Head of caudate nucleus (tissue), 42 donors: ENCODE data around the gene MT1X.
A peak's percentile ranks its signal among the peaks of the same experiment; 100 is the strongest.
"Not testable (repeated sequence)": the region's sequence is repeated elsewhere in the genome, so short reads cannot be mapped to it uniquely, and the experiment has no call there.

Experiments used
- DNase-seq, 42 donors: peaks; one replicate each; pipeline versions ENCODE4 v3.0.0 to v3.0.0-alpha.2; 2020 to 2021; ENCODE audit warnings: mixed read lengths in 7 of 42
- intact Hi-C: fragments of 100-400 bp; cut with DNase I; formaldehyde crosslinking; loops from one replicate; pipeline ENCODE4 v1.15.0; 2022

MT1X gene

GRCh38 chr16:56651586-56651985 is 30.7 kb upstream of the MT1X start, which contains the start of gene MT1B:
MT1B (plus strand) TSS chr16:56651886; CDS start chr16:56651954, 68 bp downstream.
- intact Hi-C loops = no loop called here
- DNase-seq = no peak

GRCh38 chr16:56652600-56652999 is 29.7 kb upstream of the MT1X start:
- intact Hi-C loops = no loop called here
- DNase-seq = no peak

- intact Hi-C loops = no loop called here
- DNase-seq = no peak
These were observed 29.1 kb upstream of the MT1X start for GRCh38 chr16:56653218-56653617.

- intact Hi-C loops = no loop called here
- DNase-seq = peak in 40 of 42 donors; percentile 15 to 73 (median 52)
These were observed 24.5 kb upstream of the MT1X start, which contains the start of gene MT1F for GRCh38 chr16:56657555-56658326. MT1F (plus strand) TSS chr16:56657959; CDS start chr16:56658059, 100 bp downstream.

GRCh38 chr16:56658327-56658875 is 23.9 kb upstream of the MT1X start:
- peak in 7 of 42 donors; percentile 11 to 48 (median 24) for DNase-seq
- intact Hi-C loops = no loop called here

GRCh38 chr16:56662357-56663354 is 19.6 kb upstream of the MT1X start:
- DNase-seq = peak in 31 of 42 donors; percentile 36 to 78 (median 57)
- intact Hi-C loops = no loop called here

- intact Hi-C loops = no loop called here
- no peak for DNase-seq
These were observed 17.8 kb upstream of the MT1X start for GRCh38 chr16:56664506-56664905.

GRCh38 chr16:56665286-56666261 is 16.7 kb upstream of the MT1X start:
- intact Hi-C loops, DNase-seq: not testable (repeated sequence)

- intact Hi-C loops = no loop called here
These were observed 14.4 kb upstream of the MT1X start, which contains the start of gene MT1G for GRCh38 chr16:56667581-56668571. MT1G (minus strand) TSS chr16:56668065; CDS start chr16:56667993, 72 bp downstream.

GRCh38 chr16:56669005-56669839 is 13.0 kb upstream of the MT1X start, which contains the start of gene MT1H:
MT1H (plus strand) TSS chr16:56669814; CDS start chr16:56669885, 71 bp downstream.
- intact Hi-C loops = no loop called here
- peak in 1 of 42 donors; percentile 52 for DNase-seq

More at GRCh38 chr16:56667581-56668571, 14.4 kb upstream of the MT1X start, which contains the start of gene MT1G:
- peak in 26 of 42 donors; percentile 21 to 68 (median 44) for DNase-seq

- DNase-seq = no peak
- intact Hi-C loops = no loop called here
These were observed 12.2 kb upstream of the MT1X start for GRCh38 chr16:56669840-56670619.

- no peak for DNase-seq
- intact Hi-C loops = no loop called here
These were observed 11.7 kb upstream of the MT1X start for GRCh38 chr16:56670620-56670934.

GRCh38 chr16:56671691-56672090 is 10.6 kb upstream of the MT1X start:
- DNase-seq, intact Hi-C loops: not testable (repeated sequence)

- intact Hi-C loops = not testable (repeated sequence)
These were observed 10.1 kb upstream of the MT1X start for GRCh38 chr16:56672171-56672570.

More at GRCh38 chr16:56672171-56672570, 10.1 kb upstream of the MT1X start:
- not testable (repeated sequence) for DNase-seq
